ENCODE data around the gene RASA3.

Gene RASA3

GRCh38 chr13:114097893-114098688 lies 34.3 kb downstream of the RASA3 start:
- no peak for DNase-seq

- no peak for DNase-seq
Observed at GRCh38 chr13:114097212-114097892, 35.1 kb downstream of the RASA3 start.

- no peak for DNase-seq
Observed at GRCh38 chr13:114096811-114097211, 35.6 kb downstream of the RASA3 start.

- DNase-seq = no peak
Observed at GRCh38 chr13:114096031-114096485, 36.4 kb downstream of the RASA3 start.

- DNase-seq = no peak
Observed at GRCh38 chr13:114095486-114095885, 36.9 kb downstream of the RASA3 start.

- no peak for DNase-seq
Observed at GRCh38 chr13:114093118-114093517, 39.3 kb downstream of the RASA3 start.

- DNase-seq = no peak
Observed at GRCh38 chr13:114092468-114092867, 40.0 kb downstream of the RASA3 start.

DNA sequence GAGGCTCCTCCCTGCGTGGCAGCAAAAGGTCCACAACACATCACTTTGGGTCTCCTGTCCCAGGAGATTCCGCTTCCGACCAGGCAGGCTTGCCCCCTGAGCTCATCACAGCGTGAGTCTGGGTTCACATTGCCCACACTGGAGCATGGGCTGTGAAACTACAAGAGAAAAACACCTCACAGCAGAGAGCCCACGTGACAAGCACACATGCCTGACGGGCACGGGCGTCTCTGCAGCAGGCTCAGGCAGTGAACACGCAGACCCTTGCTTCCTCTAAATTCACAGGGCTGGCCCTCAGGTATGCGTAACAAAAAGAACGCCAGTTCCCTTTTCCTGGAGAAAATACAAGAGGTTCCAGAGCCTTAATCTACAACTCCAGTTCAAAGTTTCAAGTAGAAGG lies 41.9 kb downstream of the RASA3 start:
- DNase-seq = no peak

DNA sequence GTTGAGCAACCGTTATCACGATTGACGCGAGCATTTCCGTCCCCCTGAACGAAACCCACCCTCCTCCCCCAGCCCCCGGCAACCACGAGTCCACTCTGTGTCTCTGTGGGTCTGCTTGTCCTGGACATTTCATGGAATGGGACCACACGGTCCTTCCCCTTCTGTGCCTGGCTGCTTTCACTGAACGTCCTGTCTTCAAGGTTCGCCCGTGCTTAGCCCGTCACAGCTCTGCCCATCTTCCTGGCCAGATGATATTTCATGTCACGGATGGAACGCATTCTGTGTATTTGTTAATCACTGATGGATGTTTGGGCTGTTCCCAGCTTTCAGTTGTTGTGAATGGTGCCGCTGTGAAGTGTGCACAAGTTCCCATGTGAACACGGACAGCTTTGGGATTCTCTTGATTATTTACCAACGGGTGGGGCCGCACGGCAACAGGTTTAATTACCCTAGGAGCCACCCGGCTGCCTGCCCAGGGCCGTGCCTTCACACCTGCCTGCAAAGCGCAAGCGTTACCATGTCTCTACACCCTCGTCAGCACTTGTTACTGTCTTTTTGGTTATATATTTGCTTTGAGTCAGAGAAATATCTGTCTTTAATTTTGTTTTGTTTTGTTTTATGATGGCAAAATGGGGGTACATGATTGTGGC lies 42.5 kb downstream of the RASA3 start:
- DNase-seq = no peak

GRCh38 chr13:114089341-114089740 lies 43.1 kb downstream of the RASA3 start:
- DNase-seq = no peak

DNA sequence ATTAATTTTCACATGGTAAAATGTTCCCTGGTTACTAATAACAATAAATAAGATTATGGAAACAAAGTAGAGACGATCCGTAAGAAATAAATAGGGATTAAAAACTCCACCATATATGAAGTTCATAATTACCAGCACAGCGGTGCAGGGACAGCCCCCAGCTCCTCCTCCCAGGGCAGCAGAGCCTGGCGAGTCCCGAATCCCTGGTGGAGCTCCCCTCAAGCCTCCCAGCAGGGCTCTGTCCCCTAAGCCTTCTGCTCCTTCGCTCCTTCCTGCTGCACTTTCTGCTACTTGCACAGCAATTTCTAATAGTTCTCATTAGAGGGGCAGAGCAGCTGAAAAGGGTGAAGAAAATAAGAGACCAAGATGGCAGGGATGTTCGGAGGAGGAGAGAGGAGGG lies 43.6 kb downstream of the RASA3 start:
- no peak for DNase-seq

DNA sequence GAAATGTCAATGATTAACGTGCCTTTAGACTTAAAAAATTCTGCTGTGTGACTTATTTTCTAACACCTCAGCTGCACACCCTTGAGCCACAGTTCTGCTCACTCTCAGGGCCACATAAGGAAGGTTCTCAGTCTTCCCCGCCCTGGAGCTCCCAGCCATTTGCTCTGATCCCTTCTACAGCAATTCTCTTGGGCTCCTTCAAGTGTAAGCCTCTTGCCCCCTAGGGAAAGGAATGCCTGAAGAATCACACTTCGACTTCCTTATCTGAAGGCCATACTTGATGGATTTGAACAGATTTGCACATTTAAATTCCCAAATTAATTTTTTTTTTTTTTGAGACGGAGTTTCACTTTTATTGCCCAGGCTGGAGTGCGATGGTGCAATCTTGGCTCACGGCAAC lies 44.2 kb downstream of the RASA3 start:
- no peak for DNase-seq

- DNase-seq = no peak
Observed at GRCh38 chr13:114087430-114087829, 45.0 kb downstream of the RASA3 start.

DNA sequence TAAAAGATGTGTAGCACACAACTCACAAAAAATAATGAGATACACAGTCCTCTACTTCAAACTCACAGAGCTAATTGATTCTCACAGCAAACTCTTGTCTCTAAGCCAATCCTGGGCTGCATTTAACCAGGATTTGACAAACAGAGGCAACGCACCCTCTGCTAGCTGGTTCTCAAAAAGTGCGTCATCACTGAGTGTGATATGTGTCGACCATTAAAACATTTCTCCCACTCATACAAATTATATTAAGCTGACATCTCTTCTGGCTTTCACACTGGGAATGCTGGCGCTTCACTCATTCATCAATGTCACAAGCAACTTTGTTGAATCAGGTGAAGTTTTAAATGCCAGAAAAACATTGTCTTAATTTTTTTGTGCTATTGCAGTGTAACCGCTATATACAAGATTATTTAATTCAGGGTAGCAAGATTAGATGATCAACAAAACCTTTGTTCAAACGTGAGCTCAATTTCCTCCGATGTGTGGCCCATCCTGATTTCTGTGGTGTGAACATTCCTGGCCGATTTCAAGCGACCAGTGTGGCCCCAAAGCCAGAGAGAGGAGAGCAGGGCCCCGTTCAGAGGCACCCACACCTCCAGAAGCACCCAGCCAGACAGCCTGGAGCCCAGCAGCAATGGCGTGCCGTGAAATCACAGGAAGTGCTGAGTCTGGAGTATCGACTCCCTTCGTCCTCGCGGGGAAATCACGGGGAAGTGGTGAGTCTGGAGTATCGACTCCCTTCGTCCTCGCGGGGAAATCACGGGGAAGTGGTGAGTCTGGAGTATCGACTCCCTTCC lies 49.4 kb downstream of the RASA3 start:
- no peak for DNase-seq

GRCh38 chr13:114081761-114082681 lies 50.4 kb downstream of the RASA3 start:
- DNase-seq = no peak

DNA sequence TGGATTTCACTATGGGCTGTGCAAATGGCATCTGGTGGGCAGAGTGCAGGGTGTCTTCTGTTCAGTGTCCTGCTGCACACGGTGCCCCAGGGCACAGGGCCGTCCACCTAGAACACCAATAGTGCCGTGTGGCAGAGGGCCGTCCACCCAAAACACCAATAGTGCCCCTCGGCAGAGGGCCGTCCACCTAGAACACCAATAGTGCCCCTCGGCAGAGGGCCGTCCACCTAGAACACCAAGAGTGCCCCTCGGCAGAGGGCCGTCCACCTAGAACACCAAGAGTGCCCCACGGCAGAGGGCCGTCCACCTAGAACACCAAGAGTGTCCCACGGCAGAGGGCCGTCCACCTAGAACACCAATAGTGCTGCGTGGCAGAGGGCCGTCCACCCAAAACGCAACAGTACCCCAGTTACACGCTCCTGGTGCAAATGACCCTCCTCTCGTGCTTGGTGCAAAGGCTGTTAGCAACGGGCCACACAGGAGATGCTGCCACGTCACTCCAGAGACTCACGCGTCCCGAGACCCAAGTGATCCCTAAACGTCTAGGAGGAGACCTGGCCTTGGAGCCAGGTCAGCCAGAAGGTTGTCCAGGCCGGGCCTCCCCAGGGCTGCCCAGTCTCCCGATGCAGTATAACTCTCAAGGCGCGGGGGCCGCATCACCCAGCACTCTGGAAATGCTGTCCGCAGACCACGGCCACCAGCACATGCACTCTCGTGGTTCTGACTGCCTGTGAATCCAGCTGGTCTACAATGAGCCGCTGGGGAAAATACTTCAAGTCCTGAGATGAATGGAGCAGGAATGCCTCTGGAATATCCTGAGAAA lies 51.5 kb downstream of the RASA3 start:
- no peak for DNase-seq

GRCh38 chr13:114079601-114080536 lies 52.6 kb downstream of the RASA3 start:
- DNase-seq = no peak

- no peak for DNase-seq
Observed at GRCh38 chr13:114078461-114079451, 53.7 kb downstream of the RASA3 start.

- no peak for DNase-seq
Observed at GRCh38 chr13:114077933-114078325, 54.5 kb downstream of the RASA3 start.
